ENCODE data around the gene SLC8B1. TPM values are rescaled to one million over a fixed set of nuclear protein-coding genes. Genes with fewer than 3 reads are reported as not detected.

Gene SLC8B1
- total RNA-seq, 4 donors from 2014 or later: 19.6 to 31.9 (median 28.5) TPM

DNA sequence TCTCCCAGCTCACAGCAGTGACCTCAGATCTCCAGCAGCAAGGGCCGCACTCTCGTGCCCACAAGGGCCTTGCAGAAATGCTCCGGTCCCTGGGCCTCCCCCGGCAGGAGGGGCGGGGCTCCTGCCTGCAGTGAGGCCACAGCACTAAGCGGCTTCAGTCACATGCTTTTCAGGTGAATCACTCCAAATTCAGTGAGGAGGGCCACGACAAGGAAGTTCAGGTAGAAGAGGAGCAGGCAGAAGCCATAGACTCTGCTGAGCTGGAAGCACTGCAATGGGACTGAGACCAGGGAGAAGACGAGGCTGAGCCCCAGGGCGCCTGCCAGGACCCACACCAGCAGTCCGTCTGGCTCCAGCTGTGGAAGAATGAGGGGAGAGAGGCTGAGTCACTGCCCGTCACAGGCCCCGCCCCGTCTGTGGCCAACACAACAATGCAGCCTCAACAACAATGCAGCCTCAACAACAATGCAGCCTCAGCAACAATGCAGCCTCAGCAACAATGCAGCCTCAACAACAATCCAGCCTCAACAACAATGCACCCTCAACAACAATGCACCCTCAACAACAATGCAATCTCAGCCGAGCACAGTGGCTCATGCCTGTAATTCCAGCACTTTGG, 35.2 kb downstream of the SLC8B1 start:
- no peak for DNase-seq
- Histone ChIP-seq H3K4me3 (no peak overlapping the region), H3K9me3 (no peaks in the 10 kb centered on the region), H3K27ac (peak overlapping the region; percentile 59 to 74 (median 70)), H3K4me1 (peaks cover 9 to 33% (median 15%) of the 10 kb centered on the region in 3 donors), H3K27me3 (no peaks in the 10 kb centered on the region), H3K36me3 (peaks cover 6 to 76% (median 9%) of the 10 kb centered on the region in 3 donors)
- 34 to 41% methylated on average over 5 to 7 of the region's 14 CpGs for WGBS, 2 donors
- intact Hi-C loops (cut with DNase I): no loop called here
- TF ChIP-seq, protein P1, sequence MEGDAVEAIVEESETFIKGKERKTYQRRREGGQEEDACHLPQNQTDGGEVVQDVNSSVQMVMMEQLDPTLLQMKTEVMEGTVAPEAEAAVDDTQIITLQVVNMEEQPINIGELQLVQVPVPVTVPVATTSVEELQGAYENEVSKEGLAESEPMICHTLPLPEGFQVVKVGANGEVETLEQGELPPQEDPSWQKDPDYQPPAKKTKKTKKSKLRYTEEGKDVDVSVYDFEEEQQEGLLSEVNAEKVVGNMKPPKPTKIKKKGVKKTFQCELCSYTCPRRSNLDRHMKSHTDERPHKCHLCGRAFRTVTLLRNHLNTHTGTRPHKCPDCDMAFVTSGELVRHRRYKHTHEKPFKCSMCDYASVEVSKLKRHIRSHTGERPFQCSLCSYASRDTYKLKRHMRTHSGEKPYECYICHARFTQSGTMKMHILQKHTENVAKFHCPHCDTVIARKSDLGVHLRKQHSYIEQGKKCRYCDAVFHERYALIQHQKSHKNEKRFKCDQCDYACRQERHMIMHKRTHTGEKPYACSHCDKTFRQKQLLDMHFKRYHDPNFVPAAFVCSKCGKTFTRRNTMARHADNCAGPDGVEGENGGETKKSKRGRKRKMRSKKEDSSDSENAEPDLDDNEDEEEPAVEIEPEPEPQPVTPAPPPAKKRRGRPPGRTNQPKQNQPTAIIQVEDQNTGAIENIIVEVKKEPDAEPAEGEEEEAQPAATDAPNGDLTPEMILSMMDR (IDR thresholded peaks at IDR 0.05): no peak
- no peak for TF ChIP-seq POLR2A (IDR thresholded peaks at IDR 0.05)

DNA sequence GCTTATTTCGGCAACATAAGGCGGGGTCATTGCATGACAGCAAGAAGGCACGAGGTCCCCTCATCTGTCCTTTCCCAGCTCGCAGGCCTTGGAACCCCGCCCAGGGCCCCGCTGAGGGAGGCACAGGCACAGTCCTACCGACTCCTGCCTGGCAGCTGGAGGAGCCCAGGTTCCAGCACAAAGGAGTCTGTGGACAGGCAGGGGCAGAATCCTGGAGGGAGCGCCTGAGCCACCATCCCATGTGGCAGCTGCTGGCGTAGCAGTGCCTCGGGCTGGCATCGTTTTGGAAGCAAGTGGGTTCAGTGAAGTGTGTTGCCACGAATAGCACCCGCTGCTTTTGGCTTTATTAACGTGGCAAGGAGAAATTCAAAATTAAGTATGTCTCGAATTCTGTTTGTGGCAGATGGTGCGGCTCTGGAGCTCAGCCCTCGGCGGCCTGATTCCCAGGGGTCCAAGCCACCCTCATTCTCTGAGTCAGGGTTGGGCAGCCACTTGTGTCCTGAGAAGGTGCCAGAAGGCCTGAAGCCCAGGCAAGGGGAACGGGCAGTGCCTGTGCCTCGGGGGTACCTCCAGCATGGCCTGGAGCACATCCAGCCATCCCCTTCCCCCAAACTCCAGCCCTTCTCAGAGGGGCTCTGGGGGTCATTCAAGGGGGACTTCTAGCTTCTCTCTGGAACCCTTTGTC, 35.9 kb downstream of the SLC8B1 start:
- DNase-seq: no peak
- no peaks in the 10 kb centered on the region for H3K9me3 ChIP-seq
- peak overlapping the region; percentile 59 to 74 (median 70) for H3K27ac ChIP-seq
- intact Hi-C loops (cut with DNase I): no loop called here
- H3K4me1 ChIP-seq: peaks cover 9 to 33% (median 15%) of the 10 kb centered on the region in 3 donors
- H3K4me3 ChIP-seq: no peak overlapping the region
- peaks cover 6 to 76% (median 9%) of the 10 kb centered on the region in 3 donors for H3K36me3 ChIP-seq
- no peaks in the 10 kb centered on the region for H3K27me3 ChIP-seq
- TF ChIP-seq, protein P1 (IDR thresholded peaks at IDR 0.05): peak in 1 of 6 experiments; percentile 13
- TF ChIP-seq POLR2A (IDR thresholded peaks at IDR 0.05): no peak
- WGBS, 2 donors: 29 to 59% methylated on average over 6 of the region's 20 CpGs

DNA sequence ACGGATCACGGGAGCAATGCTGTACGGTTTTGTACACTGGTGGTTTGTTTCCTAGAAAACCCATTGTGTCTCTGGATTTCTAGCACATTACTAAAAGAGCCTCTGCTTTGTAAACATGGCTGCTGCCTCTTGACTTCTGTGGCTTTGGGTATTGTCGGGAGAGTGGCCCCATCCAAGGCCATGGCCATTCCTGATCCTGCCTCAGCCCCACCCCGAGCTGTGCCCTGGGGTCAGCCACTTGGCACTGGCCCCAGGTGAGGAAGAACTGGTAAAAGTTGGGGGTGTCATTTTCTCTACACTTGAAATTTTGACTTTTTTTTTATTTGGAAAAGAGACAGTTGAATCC, 36.5 kb downstream of the SLC8B1 start:
- Histone ChIP-seq H3K4me1 (peaks cover 9 to 33% (median 15%) of the 10 kb centered on the region in 3 donors), H3K4me3 (no peak overlapping the region), H3K9me3 (no peaks in the 10 kb centered on the region), H3K27ac (peak overlapping the region in 3 of 4 donors; percentile 33 to 73 (median 59)), H3K36me3 (peaks cover 6 to 76% (median 9%) of the 10 kb centered on the region in 3 donors), H3K27me3 (no peaks in the 10 kb centered on the region)
- intact Hi-C loops (cut with DNase I): no loop called here
- DNase-seq: no peak
- WGBS, 2 donors: 69 to 98% methylated on average over 5 of the region's 5 CpGs
- TF ChIP-seq, protein P1 (IDR thresholded peaks at IDR 0.05): no peak
- TF ChIP-seq POLR2A (IDR thresholded peaks at IDR 0.05): no peak

DNA sequence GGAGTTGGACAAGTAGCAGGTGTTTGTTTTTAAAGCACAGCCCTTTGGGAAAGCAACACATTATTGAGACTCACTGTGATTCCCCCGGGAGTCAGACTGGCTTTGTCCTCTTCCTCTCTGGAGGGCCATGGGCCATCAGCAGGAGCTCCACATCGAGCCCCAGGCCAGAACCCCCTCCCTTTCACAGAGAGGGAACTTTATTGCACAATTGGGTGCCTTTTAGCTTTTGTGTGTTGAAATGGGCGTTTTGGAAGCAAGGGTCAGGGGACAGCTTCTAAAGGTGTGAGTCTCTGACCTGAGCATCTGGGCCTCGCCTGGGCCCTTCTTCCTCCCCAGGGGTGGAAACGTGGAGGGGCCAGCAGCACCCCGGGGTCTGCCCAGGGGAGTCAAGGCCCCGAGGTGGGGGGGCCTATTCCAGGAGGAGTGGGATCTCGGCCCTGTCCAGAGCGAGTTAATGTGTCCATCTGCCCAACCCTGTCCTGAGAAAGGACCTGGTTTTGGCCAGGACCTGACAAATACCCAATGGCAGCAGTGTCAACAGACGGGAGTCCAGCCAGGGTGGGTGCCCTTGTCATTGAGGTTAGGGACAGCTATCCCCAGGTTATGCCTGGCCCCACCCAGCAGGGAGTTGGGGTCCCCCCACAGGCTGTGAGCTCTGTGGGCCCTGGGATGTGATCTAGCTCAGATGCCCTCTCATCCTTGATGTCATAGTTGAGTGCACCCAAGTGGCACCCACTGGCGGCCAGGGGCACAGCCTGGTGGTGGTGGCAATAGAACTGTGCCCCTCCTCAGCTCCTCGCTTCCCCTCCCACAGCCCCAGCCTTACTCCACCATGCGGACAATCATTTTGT, 37.1 kb downstream of the SLC8B1 start:
- 88 to 100% methylated on average over 1 to 6 of the region's 13 CpGs for WGBS, 2 donors
- no peaks in the 10 kb centered on the region for H3K27me3 ChIP-seq
- H3K27ac ChIP-seq: peak overlapping the region in 3 of 4 donors; percentile 33 to 73 (median 59)
- DNase-seq: no peak
- TF ChIP-seq POLR2A (IDR thresholded peaks at IDR 0.05): no peak
- TF ChIP-seq, protein P1 (IDR thresholded peaks at IDR 0.05): no peak
- no peaks in the 10 kb centered on the region for H3K9me3 ChIP-seq
- intact Hi-C loops (cut with DNase I): no loop called here
- peaks cover 9 to 76% (median 10%) of the 10 kb centered on the region in 3 donors for H3K36me3 ChIP-seq
- peaks cover 9 to 33% (median 15%) of the 10 kb centered on the region in 3 donors for H3K4me1 ChIP-seq
- H3K4me3 ChIP-seq: no peak overlapping the region
